ENCODE data around the gene DNASE1L1.

Gene DNASE1L1

GRCh38 chrX:154374313-154375155, 34.5 kb downstream of the DNASE1L1 start, which contains the start of gene FLNA:
FLNA (minus strand) TSS chrX:154374634; CDS start chrX:154371245, 3,389 bp downstream.
- DNase-seq (ENCODE audit: low read depth in 2 of 2), result no peak
- no peak for TF ChIP-seq CTCF (IDR thresholded peaks at IDR 0.05; ENCODE audit: low read depth, low read length)
- H3K4me3 ChIP-seq (replicated peaks in 1 of 2; ENCODE audit: low read depth in 2 of 2, low read length in 2 of 2), result peak within 1 kb of the TSS; percentile 42 to 63

- TF ChIP-seq CTCF (IDR thresholded peaks at IDR 0.05; ENCODE audit: low read depth, low read length), result peak; percentile 51
- peak; percentile 84 to 85 for DNase-seq (ENCODE audit: low read depth in 2 of 2)
- peak overlapping the region; percentile 42 to 63 for H3K4me3 ChIP-seq (replicated peaks in 1 of 2; ENCODE audit: low read depth in 2 of 2, low read length in 2 of 2)
Measured at GRCh38 chrX:154373340-154374306, 35.4 kb downstream of the DNASE1L1 start.

GRCh38 chrX:154372612-154373022, 36.4 kb downstream of the DNASE1L1 start:
- DNase-seq (ENCODE audit: low read depth in 2 of 2), result peak in 1 of 2 donors; percentile 60
- H3K4me3 ChIP-seq (replicated peaks in 1 of 2; ENCODE audit: low read depth in 2 of 2, low read length in 2 of 2), result peak overlapping the region in 1 of 2 donors; percentile 63
- TF ChIP-seq CTCF (IDR thresholded peaks at IDR 0.05; ENCODE audit: low read depth, low read length), result no peak

- TF ChIP-seq CTCF (IDR thresholded peaks at IDR 0.05; ENCODE audit: low read depth, low read length), result no peak
- DNase-seq (ENCODE audit: low read depth in 2 of 2), result no peak
- H3K4me3 ChIP-seq (replicated peaks in 1 of 2; ENCODE audit: low read depth in 2 of 2, low read length in 2 of 2), result peak overlapping the region; percentile 52 to 57
Measured at GRCh38 chrX:154371789-154372300, 37.2 kb downstream of the DNASE1L1 start.

GRCh38 chrX:154371017-154371788, 37.9 kb downstream of the DNASE1L1 start:
- no peak for TF ChIP-seq CTCF (IDR thresholded peaks at IDR 0.05; ENCODE audit: low read depth, low read length)
- peak overlapping the region; percentile 84 to 87 for H3K4me3 ChIP-seq (replicated peaks in 1 of 2; ENCODE audit: low read depth in 2 of 2, low read length in 2 of 2)
- DNase-seq (ENCODE audit: low read depth in 2 of 2), result peak; percentile 95 to 96

All from cardiac fibroblast (primary cell).